ENCODE results near the gene PTGR3. TPM values are rescaled to one million over a fixed set of nuclear protein-coding genes. Genes with fewer than 3 reads are reported as not detected.

Gene PTGR3
- total RNA-seq, 1 experiment from 2014 or later, result 13.8 TPM

DNA sequence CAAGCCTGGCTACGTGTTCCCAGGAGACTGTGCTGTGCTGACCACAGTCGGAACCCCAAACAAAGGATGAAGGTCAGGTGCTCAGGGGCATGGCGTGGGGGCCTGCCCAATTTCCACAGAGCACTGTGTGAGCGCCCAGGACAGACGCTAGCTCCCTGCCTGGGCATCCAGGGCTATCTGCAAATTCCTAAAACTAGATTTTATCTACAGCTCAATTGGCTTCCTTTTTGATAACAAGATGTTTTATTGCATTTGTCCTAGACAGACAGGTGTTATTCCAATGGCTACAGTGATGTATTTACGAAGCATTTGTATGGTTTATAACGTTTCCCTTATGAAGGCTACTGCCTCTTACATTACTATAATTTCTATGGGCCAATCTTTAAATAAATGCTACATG is 16.0 kb downstream of the PTGR3 start:
- Mint-ChIP-seq H3K9me3 (0 out of 2 replicates have a peak, but pooled peaks cover 3% of the 10 kb centered on the region), H3K27ac (no peak overlapping the region), H3K36me3 (no peaks in the 10 kb centered on the region), H3K4me1 (0 out of 2 replicates have a peak, but pooled peaks cover 2% of the 10 kb centered on the region), H3K4me3 (no peak overlapping the region), H3K27me3 (ENCODE audit: low read depth) (no peaks in the 10 kb centered on the region)
- ATAC-seq, result no peak
- TF ChIP-seq IRF2 (CRISPR knock-in tag; IDR thresholded peaks at IDR 0.05; ENCODE audit: borderline replicate concordance, low read depth) (no peak), ZNF138 (CRISPR knock-in tag; conservative IDR thresholded peaks at IDR 0.05) (no peak), ZNF232 (CRISPR knock-in tag; IDR thresholded peaks at IDR 0.05) (no peak), CREM (CRISPR knock-in tag; IDR thresholded peaks at IDR 0.05) (no peak), TP53 (CRISPR knock-in tag; IDR thresholded peaks at IDR 0.05) (no peak), ZNF532 (CRISPR knock-in tag; IDR thresholded peaks at IDR 0.05; ENCODE audit: borderline replicate concordance) (no peak), GRHL2 (CRISPR knock-in tag; IDR thresholded peaks at IDR 0.05; ENCODE audit: insufficient replicate concordance, severe bottlenecking) (no peak), ZNF317 (CRISPR knock-in tag; IDR thresholded peaks at IDR 0.05; ENCODE audit: borderline replicate concordance, low read depth) (no peak), NR3C1 (CRISPR knock-in tag; conservative IDR thresholded peaks at IDR 0.05; ENCODE audit: low read depth) (no peak), ZNF425 (CRISPR knock-in tag; conservative IDR thresholded peaks at IDR 0.05) (no peak), MLX (CRISPR knock-in tag; IDR thresholded peaks at IDR 0.05) (no peak), NFE2L1 (CRISPR knock-in tag; IDR thresholded peaks at IDR 0.05) (no peak), CDX4 (CRISPR knock-in tag; IDR thresholded peaks at IDR 0.05; ENCODE audit: borderline replicate concordance) (no peak), ZNF219 (CRISPR knock-in tag; IDR thresholded peaks at IDR 0.05; ENCODE audit: borderline replicate concordance) (no peak), ATF3 (CRISPR knock-in tag; conservative IDR thresholded peaks at IDR 0.05) (no peak), ZNF263 (CRISPR knock-in tag; IDR thresholded peaks at IDR 0.05; ENCODE audit: low read depth) (no peak), ZSCAN18 (CRISPR knock-in tag; IDR thresholded peaks at IDR 0.05) (no peak)
- TF ChIP-seq, protein P1, sequence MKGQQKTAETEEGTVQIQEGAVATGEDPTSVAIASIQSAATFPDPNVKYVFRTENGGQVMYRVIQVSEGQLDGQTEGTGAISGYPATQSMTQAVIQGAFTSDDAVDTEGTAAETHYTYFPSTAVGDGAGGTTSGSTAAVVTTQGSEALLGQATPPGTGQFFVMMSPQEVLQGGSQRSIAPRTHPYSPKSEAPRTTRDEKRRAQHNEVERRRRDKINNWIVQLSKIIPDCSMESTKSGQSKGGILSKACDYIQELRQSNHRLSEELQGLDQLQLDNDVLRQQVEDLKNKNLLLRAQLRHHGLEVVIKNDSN (CRISPR knock-in tag; IDR thresholded peaks at IDR 0.05), result no peak
- TF ChIP-seq, protein P2, sequence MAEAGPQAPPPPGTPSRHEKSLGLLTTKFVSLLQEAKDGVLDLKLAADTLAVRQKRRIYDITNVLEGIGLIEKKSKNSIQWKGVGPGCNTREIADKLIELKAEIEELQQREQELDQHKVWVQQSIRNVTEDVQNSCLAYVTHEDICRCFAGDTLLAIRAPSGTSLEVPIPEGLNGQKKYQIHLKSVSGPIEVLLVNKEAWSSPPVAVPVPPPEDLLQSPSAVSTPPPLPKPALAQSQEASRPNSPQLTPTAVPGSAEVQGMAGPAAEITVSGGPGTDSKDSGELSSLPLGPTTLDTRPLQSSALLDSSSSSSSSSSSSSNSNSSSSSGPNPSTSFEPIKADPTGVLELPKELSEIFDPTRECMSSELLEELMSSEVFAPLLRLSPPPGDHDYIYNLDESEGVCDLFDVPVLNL (CRISPR knock-in tag; IDR thresholded peaks at IDR 0.05; ENCODE audit: borderline replicate concordance, low read depth), result no peak
- TF ChIP-seq, protein P3, sequence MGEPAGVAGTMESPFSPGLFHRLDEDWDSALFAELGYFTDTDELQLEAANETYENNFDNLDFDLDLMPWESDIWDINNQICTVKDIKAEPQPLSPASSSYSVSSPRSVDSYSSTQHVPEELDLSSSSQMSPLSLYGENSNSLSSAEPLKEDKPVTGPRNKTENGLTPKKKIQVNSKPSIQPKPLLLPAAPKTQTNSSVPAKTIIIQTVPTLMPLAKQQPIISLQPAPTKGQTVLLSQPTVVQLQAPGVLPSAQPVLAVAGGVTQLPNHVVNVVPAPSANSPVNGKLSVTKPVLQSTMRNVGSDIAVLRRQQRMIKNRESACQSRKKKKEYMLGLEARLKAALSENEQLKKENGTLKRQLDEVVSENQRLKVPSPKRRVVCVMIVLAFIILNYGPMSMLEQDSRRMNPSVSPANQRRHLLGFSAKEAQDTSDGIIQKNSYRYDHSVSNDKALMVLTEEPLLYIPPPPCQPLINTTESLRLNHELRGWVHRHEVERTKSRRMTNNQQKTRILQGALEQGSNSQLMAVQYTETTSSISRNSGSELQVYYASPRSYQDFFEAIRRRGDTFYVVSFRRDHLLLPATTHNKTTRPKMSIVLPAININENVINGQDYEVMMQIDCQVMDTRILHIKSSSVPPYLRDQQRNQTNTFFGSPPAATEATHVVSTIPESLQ (CRISPR knock-in tag; IDR thresholded peaks at IDR 0.05), result no peak
- ChIA-PET POLR2A (interaction anchor here (0.5 kb wide), 1 partner anchor 855 kb away, joined by 5 read pairs; no protein-coding TSS in a partner anchor), CTCF (no interaction called here)
- DNase-seq (ENCODE audit: low spot score), result no peak

Data from WTC11 (cell line).